Panc1 (cell line): ENCODE measurements around the gene DCANP1. TPM values are rescaled to one million over a fixed set of nuclear protein-coding genes. Genes with fewer than 3 reads are reported as not detected.

ENCODE experiments used
- ATAC-seq: fragments of 200-7000 bp; cut with Tn5 transposase; 2 replicates; pipeline ENCODE4 v1.9.1; 2020; ENCODE audit warnings: mild to moderate bottlenecking, moderate library complexity
- BruUV-seq: library from RNA; stranded (reverse); fragments of 400-500 nt; replicated peaks from 2 replicates; lab custom pipeline; 2021; lab: Mats Ljungman, UMichigan
- CTCF ChIA-PET: fragments of 300-600 bp; sonication (Branson Sonifier 250); formaldehyde crosslinking; loops from one replicate; lab custom pipeline; 2022; ENCODE audit warnings: antibody characterized with exemption; lab: Charles Lee
- POLR2A ChIA-PET: fragments of 300-600 bp; sonication (Branson Sonifier 250); formaldehyde crosslinking; loops from one replicate; lab custom pipeline; 2022; ENCODE audit warnings: antibody characterized with exemption; lab: Charles Lee
- DNase-seq: peaks from one replicate; pipeline ENCODE4 v3.0.0-alpha.2; 2010; ENCODE audit warnings: low read depth, low spot score
- H3K27ac ChIP-seq: 2 replicates; pipeline ENCODE4 v1.5.1; 2011; ENCODE audit warnings: mild to moderate bottlenecking, low read length, inconsistent platforms
- H3K27me3 ChIP-seq: fragments of 200-500 bp; sonication (Bioruptor generic); 2 replicates; pipeline ENCODE4 v1.6.0; 2014; ENCODE audit warnings: low read length, inconsistent platforms; ENCODE audit not compliant: control insufficient read depth, insufficient read depth
- H3K36me3 ChIP-seq: fragments of 200-500 bp; sonication (Bioruptor generic); 2 replicates; pipeline ENCODE4 v1.5.1; 2014; ENCODE audit warnings: inconsistent platforms, mild to moderate bottlenecking, low read length, moderate library complexity; ENCODE audit not compliant: control insufficient read depth, insufficient read depth
- H3K4me1 ChIP-seq: 2 replicates; pipeline ENCODE4 v1.5.1; 2011; ENCODE audit warnings: inconsistent platforms, mild to moderate bottlenecking, low read length, moderate library complexity; ENCODE audit not compliant: control insufficient read depth, insufficient read depth
- H3K4me3 ChIP-seq, 2 experiments: 2 replicates each; pipeline ENCODE4 v1.5.1; 2011 to 2012; ENCODE audit warnings: low read depth in 2 of 2, low read length in 2 of 2, mild to moderate bottlenecking in 2 of 2, inconsistent platforms in 1 of 2, moderate library complexity in 1 of 2
- H3K9me3 ChIP-seq: fragments of 200-500 bp; sonication (Bioruptor generic); 2 replicates; pipeline ENCODE4 v1.5.1; 2014; ENCODE audit warnings: low read depth, mild to moderate bottlenecking, inconsistent platforms, low read length, moderate library complexity; ENCODE audit not compliant: control insufficient read depth, insufficient read depth
- POLR2AphosphoS5 ChIP-seq: IDR thresholded peaks from 2 replicates; pipeline ENCODE4 v1.6.1; 2012; ENCODE audit warnings: mild to moderate bottlenecking, low read depth, low read length, moderate library complexity
- SIN3A ChIP-seq: IDR thresholded peaks from 2 replicates; pipeline ENCODE4 v1.6.1; 2012; ENCODE audit warnings: low read depth, mild to moderate bottlenecking, low read length, moderate library complexity, borderline replicate concordance; ENCODE audit not compliant: insufficient read depth
- TCF7L2 ChIP-seq: IDR thresholded peaks from 2 replicates; pipeline ENCODE4 v1.6.1; 2011; ENCODE audit warnings: mild to moderate bottlenecking, low read depth, low read length, inconsistent platforms
- in situ Hi-C: cut with HindIII; loops from 2 replicates; pipeline ENCODE4 v1.10.0; 2016; ENCODE audit warnings: low sequenced_read_pairs, low pct_unique_long_range_greater_than_20kb
- intact Hi-C: fragments of 100-400 bp; cut with micrococcal nuclease; formaldehyde crosslinking; loops from one replicate; pipeline ENCODE4 v1.10.0; 2022; ENCODE audit not compliant: unreplicated experiment
- total RNA-seq: library from RNA; stranded (reverse); gene quantifications from one replicate; pipeline ENCODE4 v1.2.1, GENCODE V29; 2021; ENCODE audit not compliant: unreplicated experiment
- TF ChIP-seq, protein P1 (sequence below): fragments of 450-650 bp; IDR thresholded peaks from 2 replicates; pipeline ENCODE4 v1.5.1; 2017; ENCODE audit warnings: mild to moderate bottlenecking
- TF ChIP-seq, protein P2 (sequence below), 2 experiments: IDR thresholded peaks; 2 replicates each; pipeline ENCODE4 v1.6.1; 2011 to 2012; ENCODE audit warnings: low read depth in 2 of 2, control low read depth in 1 of 2, low read length in 1 of 2, mild to moderate bottlenecking in 1 of 2, moderate library complexity in 1 of 2; ENCODE audit not compliant: insufficient read depth in 1 of 2

DCANP1 gene
- total RNA-seq, 1 experiment from 2014 or later = not detected

DNA sequence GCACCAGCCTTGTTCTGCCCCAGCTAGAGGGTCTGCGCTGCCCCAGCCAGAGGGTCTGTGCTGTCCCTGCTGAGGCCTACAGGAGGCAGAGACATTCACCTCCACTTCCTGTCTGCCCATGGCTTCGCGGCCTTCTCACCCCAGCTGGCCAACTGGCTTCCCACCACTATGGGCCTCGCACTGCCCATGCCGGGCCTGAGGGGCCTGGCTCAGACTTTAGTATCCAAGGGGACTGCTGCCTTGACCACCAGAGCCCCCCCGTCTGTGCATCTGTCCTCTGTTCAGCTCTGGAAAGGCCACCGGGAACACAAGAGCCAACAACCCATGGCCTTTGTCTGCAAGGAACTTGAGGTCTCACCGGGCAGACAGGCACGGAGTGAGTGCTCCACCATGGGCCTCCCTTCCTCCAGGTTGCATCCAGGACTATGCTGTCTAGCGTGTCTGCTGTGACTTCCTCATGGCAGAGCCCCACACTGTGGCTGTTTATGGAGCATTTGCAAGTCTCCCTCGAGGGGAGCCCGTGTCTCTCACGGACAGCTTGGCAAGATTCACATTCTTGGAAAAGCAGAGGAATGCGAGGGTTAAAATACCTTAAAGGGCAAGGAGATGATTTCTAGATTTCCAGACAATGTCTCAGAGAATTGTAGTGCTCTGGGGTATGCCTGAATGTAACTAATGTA, 1.7 kb downstream of the DCANP1 start:
- DNase-seq (no peak), ATAC-seq (no peak)
- in situ Hi-C loops = no loop called here
- intact Hi-C loops = no loop called here
- ChIA-PET POLR2A (interaction anchor here (0.6 kb wide), 1 partner anchor 122 kb away, joined by 3 read pairs; no protein-coding TSS in a partner anchor), CTCF (interaction anchor here (1.3 kb wide), 1 partner anchor 12 kb away, joined by 7 read pairs; no protein-coding TSS in a partner anchor)
- no peaks in the 10 kb centered on the region for H3K4me1 ChIP-seq
- H3K27ac ChIP-seq = no peak overlapping the region
- no TSS peak for BruUV-seq
- peaks cover 2% of the 10 kb centered on the region; the same call in 1 of the 2 replicates for H3K27me3 ChIP-seq
- no peak overlapping the region for H3K4me3 ChIP-seq
- H3K9me3 ChIP-seq = no peaks in the 10 kb centered on the region
- H3K36me3 ChIP-seq = no peaks in the 10 kb centered on the region
- TF ChIP-seq TCF7L2 = no peak
- TF ChIP-seq SIN3A = no peak
- TF ChIP-seq POLR2AphosphoS5 = no peak
- TF ChIP-seq, protein P1, sequence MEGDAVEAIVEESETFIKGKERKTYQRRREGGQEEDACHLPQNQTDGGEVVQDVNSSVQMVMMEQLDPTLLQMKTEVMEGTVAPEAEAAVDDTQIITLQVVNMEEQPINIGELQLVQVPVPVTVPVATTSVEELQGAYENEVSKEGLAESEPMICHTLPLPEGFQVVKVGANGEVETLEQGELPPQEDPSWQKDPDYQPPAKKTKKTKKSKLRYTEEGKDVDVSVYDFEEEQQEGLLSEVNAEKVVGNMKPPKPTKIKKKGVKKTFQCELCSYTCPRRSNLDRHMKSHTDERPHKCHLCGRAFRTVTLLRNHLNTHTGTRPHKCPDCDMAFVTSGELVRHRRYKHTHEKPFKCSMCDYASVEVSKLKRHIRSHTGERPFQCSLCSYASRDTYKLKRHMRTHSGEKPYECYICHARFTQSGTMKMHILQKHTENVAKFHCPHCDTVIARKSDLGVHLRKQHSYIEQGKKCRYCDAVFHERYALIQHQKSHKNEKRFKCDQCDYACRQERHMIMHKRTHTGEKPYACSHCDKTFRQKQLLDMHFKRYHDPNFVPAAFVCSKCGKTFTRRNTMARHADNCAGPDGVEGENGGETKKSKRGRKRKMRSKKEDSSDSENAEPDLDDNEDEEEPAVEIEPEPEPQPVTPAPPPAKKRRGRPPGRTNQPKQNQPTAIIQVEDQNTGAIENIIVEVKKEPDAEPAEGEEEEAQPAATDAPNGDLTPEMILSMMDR = no peak
- TF ChIP-seq, protein P2, sequence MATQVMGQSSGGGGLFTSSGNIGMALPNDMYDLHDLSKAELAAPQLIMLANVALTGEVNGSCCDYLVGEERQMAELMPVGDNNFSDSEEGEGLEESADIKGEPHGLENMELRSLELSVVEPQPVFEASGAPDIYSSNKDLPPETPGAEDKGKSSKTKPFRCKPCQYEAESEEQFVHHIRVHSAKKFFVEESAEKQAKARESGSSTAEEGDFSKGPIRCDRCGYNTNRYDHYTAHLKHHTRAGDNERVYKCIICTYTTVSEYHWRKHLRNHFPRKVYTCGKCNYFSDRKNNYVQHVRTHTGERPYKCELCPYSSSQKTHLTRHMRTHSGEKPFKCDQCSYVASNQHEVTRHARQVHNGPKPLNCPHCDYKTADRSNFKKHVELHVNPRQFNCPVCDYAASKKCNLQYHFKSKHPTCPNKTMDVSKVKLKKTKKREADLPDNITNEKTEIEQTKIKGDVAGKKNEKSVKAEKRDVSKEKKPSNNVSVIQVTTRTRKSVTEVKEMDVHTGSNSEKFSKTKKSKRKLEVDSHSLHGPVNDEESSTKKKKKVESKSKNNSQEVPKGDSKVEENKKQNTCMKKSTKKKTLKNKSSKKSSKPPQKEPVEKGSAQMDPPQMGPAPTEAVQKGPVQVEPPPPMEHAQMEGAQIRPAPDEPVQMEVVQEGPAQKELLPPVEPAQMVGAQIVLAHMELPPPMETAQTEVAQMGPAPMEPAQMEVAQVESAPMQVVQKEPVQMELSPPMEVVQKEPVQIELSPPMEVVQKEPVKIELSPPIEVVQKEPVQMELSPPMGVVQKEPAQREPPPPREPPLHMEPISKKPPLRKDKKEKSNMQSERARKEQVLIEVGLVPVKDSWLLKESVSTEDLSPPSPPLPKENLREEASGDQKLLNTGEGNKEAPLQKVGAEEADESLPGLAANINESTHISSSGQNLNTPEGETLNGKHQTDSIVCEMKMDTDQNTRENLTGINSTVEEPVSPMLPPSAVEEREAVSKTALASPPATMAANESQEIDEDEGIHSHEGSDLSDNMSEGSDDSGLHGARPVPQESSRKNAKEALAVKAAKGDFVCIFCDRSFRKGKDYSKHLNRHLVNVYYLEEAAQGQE (IDR thresholded peaks at IDR 0.05; ENCODE audit: insufficient read depth in 1 of 2, low read depth in 2 of 2, low read length in 1 of 2) = no peak

DNA sequence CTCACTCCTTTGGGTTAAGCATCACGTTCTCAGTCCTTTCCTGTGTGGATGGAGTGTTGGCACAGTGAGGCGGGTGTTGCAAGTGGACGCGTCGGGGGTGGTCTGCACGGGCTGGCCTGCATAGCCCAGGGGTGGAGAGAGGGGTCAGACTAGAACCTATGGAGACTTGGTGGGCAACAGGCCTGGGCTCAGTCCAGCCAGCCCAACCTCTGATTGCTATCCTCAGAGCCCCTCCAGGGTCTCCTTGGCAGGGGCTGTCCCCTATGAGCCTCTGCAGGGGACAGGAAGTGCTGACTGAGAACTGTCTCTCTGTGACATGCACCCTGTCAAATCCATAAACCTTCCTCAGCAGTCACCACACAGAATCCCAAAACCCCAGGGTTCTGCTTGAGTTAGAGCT, 2.3 kb downstream of the DCANP1 start:
- Histone ChIP-seq H3K4me1 (no peaks in the 10 kb centered on the region), H3K27me3 (peaks cover 2% of the 10 kb centered on the region; the same call in 1 of the 2 replicates), H3K36me3 (no peaks in the 10 kb centered on the region), H3K4me3 (no peak overlapping the region), H3K27ac (no peak overlapping the region), H3K9me3 (no peaks in the 10 kb centered on the region)
- TF ChIP-seq, protein P1 = no peak
- TF ChIP-seq TCF7L2 = no peak
- TF ChIP-seq SIN3A = no peak
- TF ChIP-seq POLR2AphosphoS5 = no peak
- TF ChIP-seq, protein P2 (IDR thresholded peaks at IDR 0.05; ENCODE audit: insufficient read depth in 1 of 2, low read depth in 2 of 2, low read length in 1 of 2) = no peak
- CTCF ChIA-PET = no interaction called here
- in situ Hi-C loops = no loop called here
- intact Hi-C loops = no loop called here
- ATAC-seq = no peak
- no peak for DNase-seq
- POLR2A ChIA-PET = no interaction called here
- BruUV-seq = no TSS peak
